ENCODE measurements around the gene WDR18. TPM values are rescaled to one million over a fixed set of nuclear protein-coding genes. Genes with fewer than 3 reads are reported as not detected.

Gene WDR18
- total RNA-seq (2022; extraction: Qiagen RNA extraction; ENCODE audit: low read depth) = 46.9 to 74.3 TPM (median 68.3 TPM) in 5 replicates

DNA sequence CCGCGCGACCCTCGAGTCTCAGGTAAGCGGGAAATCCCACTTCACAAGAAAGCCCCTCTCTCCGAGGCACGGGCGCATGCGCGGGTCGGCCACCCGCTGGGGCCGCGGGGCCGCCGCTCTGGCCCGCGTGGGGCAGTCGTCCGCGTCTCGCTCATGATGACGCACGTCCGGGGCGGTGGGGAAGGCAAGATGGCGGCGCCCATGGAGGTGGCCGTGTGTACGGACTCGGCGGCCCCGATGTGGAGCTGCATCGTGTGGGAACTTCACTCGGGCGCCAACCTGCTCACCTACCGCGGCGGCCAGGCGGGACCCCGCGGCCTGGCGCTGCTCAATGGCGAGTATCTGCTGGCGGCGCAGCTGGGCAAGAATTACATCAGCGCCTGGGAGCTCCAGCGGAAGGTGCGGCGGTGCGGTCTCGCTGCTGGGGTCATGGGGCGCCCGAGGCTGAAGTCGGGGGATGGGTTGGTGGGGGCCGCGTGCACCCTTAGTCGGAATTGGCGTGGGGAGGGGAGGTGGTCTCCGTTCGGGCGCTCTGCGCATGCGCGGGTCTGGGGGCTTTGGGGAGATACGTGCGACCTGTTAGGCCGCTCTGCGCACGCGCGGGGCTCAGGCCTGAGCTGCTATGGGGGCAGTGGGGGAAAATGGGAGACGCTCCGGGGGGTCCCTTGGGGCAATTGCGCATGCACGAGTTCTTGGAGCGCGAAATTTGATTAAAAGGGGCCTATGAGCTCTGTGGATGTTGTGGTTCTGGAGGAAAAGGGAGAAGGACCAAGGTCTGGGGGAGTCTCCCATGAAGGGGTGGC is at the start of gene WDR18:
Gene WDR18 (plus strand): TSS at position 181 of the 803 bp plus-strand sequence. CDS start 9 bp downstream, at position 190.

DNA sequence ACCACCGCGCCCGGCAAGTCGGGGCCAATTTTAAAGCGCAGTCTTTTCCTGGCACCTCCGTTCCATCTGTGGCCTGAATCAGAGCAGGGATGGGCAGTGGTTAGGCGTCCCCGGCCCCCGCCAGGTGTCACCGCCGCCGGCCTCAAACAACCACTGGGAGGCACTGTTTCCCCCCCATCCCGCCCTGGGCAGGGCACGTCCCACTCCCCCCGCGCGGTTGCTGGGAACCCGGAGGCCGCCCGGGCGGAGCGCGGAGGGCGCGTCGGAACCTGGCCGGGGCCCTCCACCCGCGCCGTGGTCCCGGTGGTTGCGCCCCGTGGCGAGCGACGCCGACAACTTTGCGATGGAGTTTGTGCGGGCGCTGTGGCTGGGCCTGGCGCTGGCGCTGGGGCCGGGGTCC is 15.9 kb downstream of the WDR18 start, which contains the start of gene GRIN3B:
Gene GRIN3B (plus strand): TSS at position 325 of the 400 bp plus-strand sequence. CDS start 19 bp downstream, at position 344.

DNA sequence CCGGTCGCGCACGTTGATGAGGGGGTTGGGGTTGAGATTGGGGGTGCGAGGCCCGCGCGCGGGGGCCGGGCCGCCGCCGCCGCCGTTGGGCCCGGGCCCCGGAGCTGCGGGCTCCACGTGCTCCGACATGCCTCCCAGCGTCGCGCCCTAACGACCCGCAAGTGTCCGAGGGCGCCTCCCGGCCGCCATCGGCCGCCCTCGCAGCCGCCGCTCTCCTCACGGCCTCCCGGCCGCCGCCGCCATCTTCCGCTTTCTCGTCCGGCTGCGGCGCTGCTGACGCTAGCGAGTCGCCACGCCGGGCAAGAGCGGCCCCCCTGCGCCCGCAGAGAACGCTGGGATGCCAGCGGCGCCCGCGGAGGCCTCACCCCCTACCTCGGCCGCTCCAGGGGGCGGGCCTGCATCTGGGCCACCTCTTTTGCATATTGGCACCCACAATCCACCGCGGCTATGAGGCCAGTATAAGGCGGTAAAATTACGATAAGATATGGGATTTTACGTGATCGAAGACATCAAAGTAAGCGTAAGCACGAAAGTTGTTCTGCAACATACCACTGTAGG is 36.8 kb downstream of the WDR18 start, which contains the start of gene TMEM259:
Gene TMEM259 (minus strand): TSS at position 256 of the 558 bp plus-strand sequence. CDS start 127 bp downstream, at position 129.

DNA sequence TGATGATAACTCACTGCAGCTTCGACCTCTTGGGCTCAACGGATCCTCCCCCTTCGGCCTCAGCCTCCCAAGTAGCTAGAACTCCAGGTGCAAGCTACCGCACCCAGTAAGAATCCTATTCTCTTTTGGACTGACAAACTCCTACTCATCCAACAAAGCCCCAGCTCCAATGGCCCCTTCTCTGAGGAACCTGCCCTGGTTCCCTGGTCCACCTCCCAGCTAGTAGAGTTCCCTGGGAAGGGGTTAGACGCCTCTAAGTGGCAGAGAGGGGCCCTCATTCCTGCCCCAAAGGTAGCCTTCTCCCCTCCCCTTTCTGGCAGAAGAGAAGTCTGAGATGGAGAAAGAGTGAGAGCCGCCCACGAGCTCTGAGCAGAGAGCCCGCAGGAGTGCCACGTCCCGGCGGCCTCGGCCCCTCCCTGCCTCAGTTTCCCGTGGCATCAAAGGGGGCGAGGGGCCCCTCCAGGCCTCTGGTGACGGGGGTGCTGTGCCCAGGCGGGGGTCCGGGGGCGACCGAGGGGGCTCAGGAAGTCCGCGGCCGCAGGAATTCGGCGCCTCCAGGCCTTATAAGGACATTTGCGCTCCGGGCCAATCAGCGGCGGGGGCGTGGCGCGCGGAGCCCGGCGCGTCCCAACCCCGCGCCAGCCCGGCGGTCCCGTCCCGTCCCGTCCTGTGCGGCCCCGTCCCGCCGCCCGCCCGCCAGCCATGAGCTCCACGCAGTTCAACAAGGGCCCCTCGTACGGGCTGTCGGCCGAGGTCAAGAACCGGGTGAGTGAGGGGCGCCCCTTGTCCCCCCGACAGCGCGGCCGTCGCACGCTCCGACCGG is 42.0 kb downstream of the WDR18 start, which contains the start of gene CNN2:
Gene CNN2 (plus strand): TSS at position 649 of the 823 bp plus-strand sequence. CDS start 54 bp downstream, at position 703.

DNA sequence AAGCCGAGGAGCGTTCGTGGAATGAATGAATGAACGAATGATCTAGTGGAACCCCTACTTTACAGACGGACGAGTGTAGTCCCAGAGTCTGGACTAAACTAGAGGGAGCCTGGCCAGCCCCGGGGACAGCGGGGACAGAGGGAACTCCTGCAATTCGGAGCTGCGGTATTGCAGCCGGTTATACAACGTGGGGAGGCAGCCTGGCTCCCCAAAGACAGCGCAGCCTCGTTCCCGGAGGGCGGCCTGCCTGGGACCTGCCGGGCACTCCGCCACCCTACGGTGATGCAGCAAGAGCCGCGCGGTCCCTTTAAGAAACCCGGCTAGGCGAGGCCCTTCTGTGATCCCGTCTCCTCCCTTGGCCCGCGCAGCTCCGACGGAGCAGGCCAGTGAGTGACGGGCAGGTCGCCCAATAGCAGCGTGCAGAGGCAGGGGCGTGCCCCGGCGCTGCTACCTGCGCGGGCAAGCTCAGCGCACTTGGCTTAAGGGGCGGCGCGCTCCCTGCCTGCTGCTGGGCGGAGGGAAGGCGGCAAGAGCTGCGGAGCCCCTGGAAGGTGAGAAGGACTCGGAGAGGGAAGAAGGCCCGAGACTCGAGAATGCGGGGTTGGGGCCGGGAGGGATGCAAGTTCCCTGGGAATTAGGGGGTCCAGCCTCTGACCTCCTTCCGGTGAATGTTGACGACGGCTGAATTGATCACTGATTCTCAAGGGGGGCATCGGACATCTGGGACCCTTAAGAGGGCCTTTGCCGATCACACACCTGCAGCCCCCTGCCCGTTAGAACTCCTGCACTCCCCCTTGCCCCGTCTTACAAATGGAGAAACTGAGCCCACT is 55.7 kb downstream of the WDR18 start, which contains the start of gene ABCA7:
Gene ABCA7 (plus strand): TSS at position 462 of the 830 bp plus-strand sequence. CDS start 1,255 bp downstream, outside the sequence.

Other genes with a start within 250 kb of the WDR18 start
- gene MISP, start 233.2 kb upstream of the WDR18 start, total RNA-seq (2022; extraction: Qiagen RNA extraction; ENCODE audit: low read depth) = 67.0 to 86.8 TPM (median 81.7 TPM) in 5 replicates
- gene PTBP1, start 186.9 kb upstream of the WDR18 start, total RNA-seq (2022; extraction: Qiagen RNA extraction; ENCODE audit: low read depth) = 206 to 217 TPM (median 211 TPM) in 5 replicates
- gene PLPPR3, start 162.4 kb upstream of the WDR18 start, total RNA-seq (2022; extraction: Qiagen RNA extraction; ENCODE audit: low read depth) = 2.3 to 5.5 TPM (median 4.8 TPM) in 5 replicates
- 0.15 to 0.41 TPM (median 0.35 TPM) in 4 of 5 replicates, not detected in the other for gene AZU1, start 156.5 kb upstream of the WDR18 start, total RNA-seq (2022; extraction: Qiagen RNA extraction; ENCODE audit: low read depth)
- gene PRTN3, start 143.3 kb upstream of the WDR18 start, total RNA-seq (2022; extraction: Qiagen RNA extraction; ENCODE audit: low read depth) = 0.47 to 0.77 TPM (median 0.60 TPM) in 5 replicates
- gene ELANE, start 132.0 kb upstream of the WDR18 start, total RNA-seq (2022; extraction: Qiagen RNA extraction; ENCODE audit: low read depth) = 0.16 to 0.30 TPM (median 0.29 TPM) in 3 of 5 replicates, not detected in the others
- gene CFD, start 124.7 kb upstream of the WDR18 start, total RNA-seq (2022; extraction: Qiagen RNA extraction; ENCODE audit: low read depth) = 11.2 to 22.1 TPM (median 21.4 TPM) in 5 replicates
- gene MED16, start 91.2 kb upstream of the WDR18 start, total RNA-seq (2022; extraction: Qiagen RNA extraction; ENCODE audit: low read depth) = 14.8 to 22.3 TPM (median 21.5 TPM) in 5 replicates
- not detected in 5 replicates for gene RNU6-9, start 90.9 kb upstream of the WDR18 start, total RNA-seq (2022; extraction: Qiagen RNA extraction; ENCODE audit: low read depth)
- gene R3HDM4, start 71.1 kb upstream of the WDR18 start, total RNA-seq (2022; extraction: Qiagen RNA extraction; ENCODE audit: low read depth) = 28.8 to 49.8 TPM (median 38.1 TPM) in 5 replicates
- 0.18 to 0.67 TPM (median 0.39 TPM) in 5 replicates for gene KISS1R, start 67.0 kb upstream of the WDR18 start, total RNA-seq (2022; extraction: Qiagen RNA extraction; ENCODE audit: low read depth)
- gene ARID3A, start 58.3 kb upstream of the WDR18 start, total RNA-seq (2022; extraction: Qiagen RNA extraction; ENCODE audit: low read depth) = 3.3 to 7.1 TPM (median 5.4 TPM) in 5 replicates
- 1.8 to 3.2 TPM (median 2.6 TPM) in 5 replicates for gene GRIN3B, start 16.1 kb downstream of the WDR18 start, total RNA-seq (2022; extraction: Qiagen RNA extraction; ENCODE audit: low read depth)
- 84.8 to 128 TPM (median 125 TPM) in 5 replicates for gene TMEM259, start 36.8 kb downstream of the WDR18 start, total RNA-seq (2022; extraction: Qiagen RNA extraction; ENCODE audit: low read depth)
- gene RNU6-2, start 37.2 kb downstream of the WDR18 start, total RNA-seq (2022; extraction: Qiagen RNA extraction; ENCODE audit: low read depth) = not detected in 5 replicates
- gene CNN2, start 42.3 kb downstream of the WDR18 start, total RNA-seq (2022; extraction: Qiagen RNA extraction; ENCODE audit: low read depth) = 77.5 to 88.2 TPM (median 83.4 TPM) in 5 replicates
- 14.9 to 17.5 TPM (median 16.8 TPM) in 5 replicates for gene ABCA7, start 55.8 kb downstream of the WDR18 start, total RNA-seq (2022; extraction: Qiagen RNA extraction; ENCODE audit: low read depth)
- 2.8 to 4.7 TPM (median 4.4 TPM) in 5 replicates for gene ARHGAP45, start 82.8 kb downstream of the WDR18 start, total RNA-seq (2022; extraction: Qiagen RNA extraction; ENCODE audit: low read depth)
- gene POLR2E, start 111.0 kb downstream of the WDR18 start, total RNA-seq (2022; extraction: Qiagen RNA extraction; ENCODE audit: low read depth) = 180 to 261 TPM (median 238 TPM) in 5 replicates
- 452 to 503 TPM (median 489 TPM) in 5 replicates for gene GPX4, start 119.6 kb downstream of the WDR18 start, total RNA-seq (2022; extraction: Qiagen RNA extraction; ENCODE audit: low read depth)
- gene SBNO2, start 189.9 kb downstream of the WDR18 start, total RNA-seq (2022; extraction: Qiagen RNA extraction; ENCODE audit: low read depth) = 25.0 to 38.4 TPM (median 37.0 TPM) in 5 replicates
- 30.8 to 36.4 TPM (median 36.1 TPM) in 5 replicates for gene STK11, start 221.4 kb downstream of the WDR18 start, total RNA-seq (2022; extraction: Qiagen RNA extraction; ENCODE audit: low read depth)